GM12878 (cell line): Measurements from ENCODE around the gene UBLCP1. TPM values are rescaled to one million over a fixed set of nuclear protein-coding genes. Genes with fewer than 3 reads are reported as not detected.

Experiments used
- ATAC-seq: fragments of 200-7000 bp; cut with Tn5 transposase; 3 replicates; pipeline ENCODE4 v1.9.1; 2020; ENCODE audit warnings: mild to moderate bottlenecking, moderate library complexity
- BruUV-seq: library from RNA; stranded (reverse); fragments of 400-500 nt; replicated peaks from 2 replicates; lab custom pipeline; 2021; lab: Mats Ljungman, UMichigan
- CTCF ChIA-PET: fragments of 300-600 bp; sonication (Branson Sonifier 250); formaldehyde crosslinking; extraction: SDS; loops from one replicate; lab custom pipeline; 2021; ENCODE audit warnings: inconsistent platforms; lab: Yijun Ruan, JAX
- POLR2A ChIA-PET: fragments of 350-600 bp; formaldehyde crosslinking; extraction: SDS; loops from one replicate; lab custom pipeline; 2021; ENCODE audit warnings: inconsistent platforms; lab: Charles Lee
- RAD21 ChIA-PET: fragments of 300-600 bp; sonication (Branson Sonifier 250); formaldehyde crosslinking; loops from one replicate; lab custom pipeline; 2023; ENCODE audit warnings: antibody characterized with exemption; ENCODE audit not compliant: unreplicated experiment; lab: Charles Lee
- SMC1A ChIA-PET: fragments of 300-600 bp; sonication (Branson Sonifier 250); formaldehyde crosslinking; loops from one replicate; lab custom pipeline; 2023; ENCODE audit not compliant: unreplicated experiment, uncharacterized antibody; lab: Charles Lee
- DNase-seq: peaks from one replicate; pipeline ENCODE4 v3.0.0-alpha.2; 2011; ENCODE audit warnings: low read depth, low spot score
- FAIRE-seq: peaks from 3 replicates; lab custom pipeline; 2011; peaks lifted over from hg19 to GRCh38; lab: Jason Lieb, UNC
- H2AFZ ChIP-seq: 2 replicates; pipeline ENCODE4 v1.6.0; 2011; ENCODE audit warnings: low read depth, low read length, control low read depth; ENCODE audit not compliant: control insufficient read depth
- H3K27ac ChIP-seq: 2 replicates; pipeline ENCODE4 v1.5.1; 2011; ENCODE audit warnings: control low read depth; ENCODE audit not compliant: control insufficient read depth, insufficient read depth
- H3K27me3 ChIP-seq, 2 experiments: replicated peaks in 1 of 2; 2 replicates each; pipeline versions ENCODE4 v1.6.0 to v1.6.1; 2011; ENCODE audit warnings: low read length in 1 of 2; ENCODE audit not compliant: control insufficient read depth in 2 of 2, insufficient read depth in 2 of 2
- H3K36me3 ChIP-seq, 2 experiments: 2 replicates each; pipeline ENCODE4 v1.5.1; 2011; ENCODE audit warnings: low read length in 1 of 2; ENCODE audit not compliant: control insufficient read depth in 2 of 2, insufficient read depth in 2 of 2
- H3K4me1 ChIP-seq: 2 replicates; pipeline ENCODE4 v1.6.1; 2011; ENCODE audit warnings: mild to moderate bottlenecking, low read length, moderate library complexity, mixed read lengths; ENCODE audit not compliant: control insufficient read depth, insufficient read depth
- H3K4me2 ChIP-seq: 2 replicates; pipeline ENCODE4 v1.6.0; 2011; ENCODE audit warnings: control low read depth; ENCODE audit not compliant: control insufficient read depth, insufficient read depth
- H3K4me3 ChIP-seq: fragments of 200-600 bp; sonication (generic); 2 replicates; pipeline ENCODE4 v1.5.1; 2016
- H3K79me2 ChIP-seq: 2 replicates; pipeline ENCODE4 v1.6.0; 2011; ENCODE audit warnings: low read length; ENCODE audit not compliant: control insufficient read depth, insufficient read depth
- H3K9ac ChIP-seq: 2 replicates; pipeline ENCODE4 v1.8.0; 2011; ENCODE audit warnings: low read length, control low read depth, mixed read lengths; ENCODE audit not compliant: control insufficient read depth, insufficient read depth
- H3K9me3 ChIP-seq: replicated peaks from 3 replicates; pipeline ENCODE4 v1.5.1; 2011; ENCODE audit warnings: mild to moderate bottlenecking, low read length; ENCODE audit not compliant: control insufficient read depth, insufficient read depth
- H4K20me1 ChIP-seq: 2 replicates; pipeline ENCODE4 v1.6.0; 2011; ENCODE audit not compliant: control insufficient read depth, insufficient read depth
- BCL11A ChIP-seq: IDR thresholded peaks from 2 replicates; pipeline ENCODE4 v1.6.1; 2011; ENCODE audit warnings: low read depth, low read length
- CEBPB ChIP-seq, 2 experiments: fragments of 150-350 bp in 1 of 2; IDR thresholded peaks; 2 replicates each; pipeline ENCODE4 v1.6.1; 2012 to 2014; ENCODE audit warnings: low read depth in 2 of 2, low read length in 2 of 2, borderline replicate concordance in 1 of 2, inconsistent platforms in 1 of 2
- CREM ChIP-seq: IDR thresholded peaks from 2 replicates; pipeline ENCODE4 v1.6.1; 2014; ENCODE audit warnings: antibody characterized with exemption, low read depth
- EP300 ChIP-seq, 2 experiments: fragments of 150-350 bp in 1 of 2; IDR thresholded peaks; 2 replicates each; pipeline ENCODE4 v1.6.1; 2011 to 2012; ENCODE audit warnings: low read depth in 2 of 2, low read length in 2 of 2, borderline replicate concordance in 1 of 2, improper control_type of control experiment in 1 of 2, inconsistent platforms in 1 of 2; ENCODE audit not compliant: control insufficient read depth in 1 of 2
- IKZF2 ChIP-seq, 2 experiments: fragments of 450-650 bp; IDR thresholded peaks; 2 replicates each; pipeline ENCODE4 v1.6.1; 2017; ENCODE audit warnings: mild to moderate bottlenecking in 2 of 2, moderate library complexity in 2 of 2
- JUNB ChIP-seq: IDR thresholded peaks from 2 replicates; pipeline ENCODE4 v1.6.1; 2016; ENCODE audit warnings: antibody characterized with exemption, mild to moderate bottlenecking
- MTA2 ChIP-seq: fragments of 450-650 bp; IDR thresholded peaks from 2 replicates; pipeline ENCODE4 v1.6.1; 2016; ENCODE audit warnings: low read depth, mild to moderate bottlenecking, moderate library complexity
- MTA3 ChIP-seq: IDR thresholded peaks from 2 replicates; pipeline ENCODE4 v1.6.1; 2012; ENCODE audit warnings: low read length, inconsistent platforms, borderline replicate concordance
- MYB ChIP-seq: fragments of 150-350 bp; IDR thresholded peaks from 2 replicates; pipeline ENCODE4 v1.6.1; 2014; ENCODE audit warnings: mild to moderate bottlenecking, low read depth, low read length, borderline replicate concordance
- SIX5 ChIP-seq: IDR thresholded peaks from 2 replicates; pipeline ENCODE4 v1.6.1; 2011; ENCODE audit warnings: mild to moderate bottlenecking, low read depth, low read length, moderate library complexity; ENCODE audit not compliant: severe bottlenecking
- SP1 ChIP-seq: IDR thresholded peaks from one replicate; pipeline ENCODE4 v1.6.1; 2011; ENCODE audit warnings: low read depth, low read length
- YY1 ChIP-seq: IDR thresholded peaks from 2 replicates; pipeline ENCODE4 v1.6.1; 2011; ENCODE audit warnings: low read depth, mild to moderate bottlenecking, low read length
- ZNF207 ChIP-seq: fragments of 450-650 bp; IDR thresholded peaks from 2 replicates; pipeline ENCODE4 v1.6.1; 2014; ENCODE audit warnings: antibody characterized with exemption, mild to moderate bottlenecking, borderline replicate concordance
- WGBS: methylation state at CpG from one replicate; pipeline ENCODE4 v1.1.6; 2016; ENCODE audit warnings: low lambda C conversion rate; ENCODE audit not compliant: insufficient replicate concordance, insufficient coverage; ENCODE audit errors: missing lambda C conversion rate; 5-methylcytosine and 5-hydroxymethylcytosine counted together
- in situ Hi-C: fragments of 300-500 bp; cut with MboI; formaldehyde crosslinking; loops from 9 replicates; pipeline ENCODE4 v1.14.3; 2018; ENCODE audit warnings: mixed read lengths
- intact Hi-C: fragments of 100-400 bp; cut with micrococcal nuclease; formaldehyde crosslinking; loops from one replicate; pipeline ENCODE4 v1.14.2; 2022; ENCODE audit not compliant: unreplicated experiment
- polyA plus RNA-seq, 11 experiments: library from polyadenylated mRNA; depleted of rRNA in 4 of 11; unstranded in 6 of 11; stranded (reverse) in 5 of 11; fragments of >200 nt; fragmentation: Nextera tagmentation in 4 of 11; fragmentation: Illumina TruSeq in 1 of 11; extraction: Ambion mirVana in 4 of 11; extraction: Trizol in 1 of 11; gene quantifications; 1 replicate in 1 of 11; 2 replicates in 10 of 11; pipeline versions ENCODE4 v1.2.1 to v1.2.3, GENCODE V29; 2011 to 2016; ENCODE audit warnings: inconsistent platforms in 2 of 11, missing spikeins in 2 of 11, low read depth in 1 of 11
- total RNA-seq, 4 experiments: library from RNA; depleted of rRNA in 3 of 4; stranded (reverse); fragments of >200 nt in 3 of 4; fragmentation: Illumina TruSeq in 1 of 4; extraction: Trizol in 1 of 4; gene quantifications; 2 replicates each; pipeline versions ENCODE4 v1.2.1 to v1.2.3, GENCODE V29; 2013 to 2021
- TF ChIP-seq, protein P1 (sequence below): IDR thresholded peaks from 2 replicates; pipeline ENCODE4 v1.6.1; 2012; ENCODE audit warnings: mild to moderate bottlenecking, low read depth, low read length

UBLCP1 gene
- total and polyA plus RNA-seq, 10 of the 15 experiments (the other 5 are each of a cell fraction or from before 2014, with no cell fraction given): 18.8 to 44.2 (median 32.1) TPM

DNA sequence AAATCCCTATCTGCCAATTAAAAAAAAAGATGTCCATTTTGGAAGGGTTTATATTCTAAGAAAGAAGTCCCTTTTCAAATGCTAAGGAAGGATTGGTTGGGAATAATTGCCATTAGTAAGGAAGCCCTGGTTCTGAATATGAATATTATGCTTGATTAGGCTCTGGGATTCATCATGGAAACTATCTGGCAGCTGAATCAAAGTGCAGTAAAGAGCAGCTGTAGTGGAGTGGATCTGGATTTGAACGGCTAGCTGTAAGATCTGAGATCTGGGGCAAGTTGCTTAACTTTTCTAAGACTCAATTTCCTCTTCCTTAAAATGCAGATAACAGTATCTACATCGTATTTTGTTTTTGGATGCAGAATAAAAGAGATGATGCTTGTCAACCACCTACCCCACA, 56.7 kb downstream of the UBLCP1 start:
- SMC1A ChIA-PET: interaction anchor here (0.6 to 6.8 kb wide), 3 partner anchors 41 to 163 kb away, joined by 3 to 131 read pairs (median 3); no protein-coding TSS in a partner anchor
- RAD21 ChIA-PET: interaction anchor here (5.0 kb wide), 1 partner anchor 162 kb away, joined by 112 read pairs; no protein-coding TSS in a partner anchor
- POLR2A ChIA-PET: no interaction called here

DNA sequence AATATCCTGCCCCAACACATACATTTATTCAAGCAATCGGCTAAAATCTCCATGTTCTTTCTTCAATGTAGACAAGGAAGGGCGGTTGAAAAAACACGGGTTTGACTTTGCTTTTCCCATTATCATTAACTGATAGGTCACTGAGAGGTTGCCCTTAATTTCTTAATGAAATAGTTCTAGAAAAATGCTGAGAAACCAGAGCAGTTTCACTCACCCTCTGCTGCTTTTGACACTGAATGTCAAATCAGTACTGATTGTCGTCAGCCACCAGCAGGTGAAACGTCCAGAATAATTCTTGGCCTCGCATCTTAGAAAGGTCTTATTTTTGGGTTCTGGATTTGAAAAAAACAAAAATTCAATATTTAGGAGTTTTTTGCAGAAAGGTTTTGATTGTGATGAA, 59.1 kb downstream of the UBLCP1 start:
- no peak overlapping the region for H2AFZ ChIP-seq
- DNase-seq (no peak), ATAC-seq (peak; percentile 85), FAIRE-seq (no peak)
- ChIA-PET CTCF (interaction anchor here (2.1 kb wide), 1 partner anchor 10 kb away, joined by 7 read pairs; no protein-coding TSS in a partner anchor), POLR2A (no interaction called here), RAD21 (no interaction called here), SMC1A (interaction anchor here (1.1 to 1.6 kb wide), 3 partner anchors 11 to 643 kb away, joined by 3 to 6 read pairs (median 3); no protein-coding TSS in a partner anchor)
- no peaks in the 10 kb centered on the region for H3K36me3 ChIP-seq
- intact Hi-C loops (loop anchor here (10.0 kb wide), 1 partner anchor 443 kb away; no protein-coding TSS in a partner anchor), in situ Hi-C loops (loop anchor here (10.0 kb wide), 1 partner anchor 663 kb away; no protein-coding TSS in a partner anchor)
- 45% methylated on average over 6 of the region's 6 CpGs for WGBS
- no peak overlapping the region for H3K27ac ChIP-seq
- no peaks in the 10 kb centered on the region for H3K79me2 ChIP-seq
- H4K20me1 ChIP-seq: no peaks in the 10 kb centered on the region
- H3K4me3 ChIP-seq: no peak overlapping the region
- no peaks in the 10 kb centered on the region for H3K9me3 ChIP-seq
- H3K27me3 ChIP-seq: no peaks in the 10 kb centered on the region
- no peak overlapping the region for H3K9ac ChIP-seq
- H3K4me1 ChIP-seq: no peaks in the 10 kb centered on the region
- H3K4me2 ChIP-seq: no peak overlapping the region
- no TSS peak for BruUV-seq
- TF ChIP-seq ZNF207 (no peak), EP300 (IDR thresholded peaks at IDR 0.05; ENCODE audit: borderline replicate concordance in 1 of 2, control insufficient read depth in 1 of 2, low read depth in 2 of 2, low read length in 2 of 2) (peak in 1 of 2 experiments; percentile 45; a peak in 1 of 4 replicates), SP1 (no peak), JUNB (peak; percentile 27; the same call in 1 of the 2 replicates), CEBPB (IDR thresholded peaks at IDR 0.05; ENCODE audit: borderline replicate concordance in 1 of 2, low read depth in 2 of 2, low read length in 2 of 2) (no peak), MYB (no peak), YY1 (no peak), CREM (no peak), BCL11A (no peak), IKZF2 (IDR thresholded peaks at IDR 0.05) (peak in 1 of 2 experiments; percentile 26; a peak in 1 of 4 replicates), MTA2 (peak; percentile 44; the same call in 1 of the 2 replicates), SIX5 (no peak)
- TF ChIP-seq, protein P1, sequence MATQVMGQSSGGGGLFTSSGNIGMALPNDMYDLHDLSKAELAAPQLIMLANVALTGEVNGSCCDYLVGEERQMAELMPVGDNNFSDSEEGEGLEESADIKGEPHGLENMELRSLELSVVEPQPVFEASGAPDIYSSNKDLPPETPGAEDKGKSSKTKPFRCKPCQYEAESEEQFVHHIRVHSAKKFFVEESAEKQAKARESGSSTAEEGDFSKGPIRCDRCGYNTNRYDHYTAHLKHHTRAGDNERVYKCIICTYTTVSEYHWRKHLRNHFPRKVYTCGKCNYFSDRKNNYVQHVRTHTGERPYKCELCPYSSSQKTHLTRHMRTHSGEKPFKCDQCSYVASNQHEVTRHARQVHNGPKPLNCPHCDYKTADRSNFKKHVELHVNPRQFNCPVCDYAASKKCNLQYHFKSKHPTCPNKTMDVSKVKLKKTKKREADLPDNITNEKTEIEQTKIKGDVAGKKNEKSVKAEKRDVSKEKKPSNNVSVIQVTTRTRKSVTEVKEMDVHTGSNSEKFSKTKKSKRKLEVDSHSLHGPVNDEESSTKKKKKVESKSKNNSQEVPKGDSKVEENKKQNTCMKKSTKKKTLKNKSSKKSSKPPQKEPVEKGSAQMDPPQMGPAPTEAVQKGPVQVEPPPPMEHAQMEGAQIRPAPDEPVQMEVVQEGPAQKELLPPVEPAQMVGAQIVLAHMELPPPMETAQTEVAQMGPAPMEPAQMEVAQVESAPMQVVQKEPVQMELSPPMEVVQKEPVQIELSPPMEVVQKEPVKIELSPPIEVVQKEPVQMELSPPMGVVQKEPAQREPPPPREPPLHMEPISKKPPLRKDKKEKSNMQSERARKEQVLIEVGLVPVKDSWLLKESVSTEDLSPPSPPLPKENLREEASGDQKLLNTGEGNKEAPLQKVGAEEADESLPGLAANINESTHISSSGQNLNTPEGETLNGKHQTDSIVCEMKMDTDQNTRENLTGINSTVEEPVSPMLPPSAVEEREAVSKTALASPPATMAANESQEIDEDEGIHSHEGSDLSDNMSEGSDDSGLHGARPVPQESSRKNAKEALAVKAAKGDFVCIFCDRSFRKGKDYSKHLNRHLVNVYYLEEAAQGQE: no peak

More for the DNA sequence above, 56.7 kb downstream of the UBLCP1 start:
- H3K79me2 ChIP-seq: no peaks in the 10 kb centered on the region
- TF ChIP-seq CEBPB (IDR thresholded peaks at IDR 0.05; ENCODE audit: borderline replicate concordance in 1 of 2, low read depth in 2 of 2, low read length in 2 of 2) (no peak), MTA3 (no peak)
- TF ChIP-seq, all 136 proteins: peak for 0
- BruUV-seq: no TSS peak
- Histone ChIP-seq H3K27me3 (no peaks in the 10 kb centered on the region), H4K20me1 (no peaks in the 10 kb centered on the region), H3K4me2 (no peak overlapping the region), H3K4me3 (no peak overlapping the region), H3K4me1 (no peaks in the 10 kb centered on the region), H3K9me3 (no peaks in the 10 kb centered on the region), H3K9ac (no peak overlapping the region), H3K27ac (no peak overlapping the region), H3K36me3 (no peaks in the 10 kb centered on the region), H2AFZ (no peak overlapping the region)
- DNase-seq: no peak
- FAIRE-seq: no peak
- CTCF ChIA-PET: interaction anchor here (0.9 to 6.9 kb wide), 4 partner anchors 10 to 162 kb away, joined by 3 to 216 read pairs (median 4); no protein-coding TSS in a partner anchor
- ATAC-seq: no peak
- intact Hi-C loops (loop anchor here (10.0 kb wide), 1 partner anchor 445 kb away; no protein-coding TSS in a partner anchor), in situ Hi-C loops (loop anchor here (5.0 to 10.0 kb wide), 2 partner anchors 163 to 665 kb away; no protein-coding TSS in a partner anchor)
- WGBS: 10% methylated on average over 2 of the region's 2 CpGs
